GM18502 (cell line): ENCODE data around the gene GAL3ST2.

ENCODE experiments used
- ATAC-seq: cut with Tn5 transposase; IDR thresholded peaks from one replicate; pipeline ENCODE4 v1.9.1; 2021; ENCODE audit warnings: mild to moderate bottlenecking; ENCODE audit not compliant: unreplicated experiment, poor library complexity

GAL3ST2 gene

GRCh38 chr2:241764275-241765241 lies 12.1 kb upstream of the GAL3ST2 start:
- ATAC-seq = no peak

- no peak for ATAC-seq
These were observed 9.0 kb upstream of the GAL3ST2 start for GRCh38 chr2:241767464-241768250.

DNA sequence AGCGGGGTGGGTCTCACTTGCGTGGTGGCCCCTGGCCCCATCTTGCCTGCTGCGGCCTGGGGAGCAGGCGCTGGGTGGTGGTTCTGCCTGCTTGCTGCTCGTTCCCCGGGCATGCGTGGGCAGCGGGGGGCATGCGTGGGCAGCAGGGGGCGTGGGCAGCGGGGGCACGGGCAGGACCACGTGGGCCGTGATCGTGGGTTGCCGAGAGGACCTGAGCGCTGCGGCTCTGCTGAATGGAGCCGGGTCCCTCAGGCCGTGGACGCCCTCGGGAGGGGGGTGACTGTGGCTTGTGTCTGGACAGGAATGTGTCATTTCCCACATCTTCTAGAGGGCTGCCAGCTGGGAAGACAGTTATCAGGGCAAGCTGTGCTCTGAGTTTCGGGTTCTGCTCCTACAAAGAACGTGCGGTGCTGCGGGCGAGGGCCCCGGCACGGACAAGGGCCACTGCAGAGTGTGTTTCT lies 8.3 kb upstream of the GAL3ST2 start:
- no peak for ATAC-seq

DNA sequence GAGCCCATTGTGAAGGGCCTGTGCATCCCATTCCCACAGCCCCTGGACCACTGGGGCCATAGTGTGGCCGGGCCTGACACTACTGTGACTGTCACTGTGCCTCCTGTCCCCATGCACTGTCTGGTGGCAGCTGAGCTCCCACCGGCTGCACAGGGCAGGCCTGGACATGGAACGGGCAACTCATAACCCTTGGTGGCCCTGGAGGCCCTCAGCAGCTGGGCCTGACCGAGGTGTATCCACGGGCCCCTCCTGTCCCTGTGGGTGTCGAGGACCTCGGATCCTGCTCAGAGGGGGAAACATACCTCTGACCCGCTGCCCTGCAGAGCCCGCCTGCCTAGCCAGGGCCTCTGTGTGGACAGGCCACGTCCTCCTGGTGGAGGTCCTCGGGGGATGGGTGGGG lies 7.8 kb upstream of the GAL3ST2 start:
- ATAC-seq = no peak

- no peak for ATAC-seq
These were observed 6.8 kb upstream of the GAL3ST2 start for GRCh38 chr2:241769819-241770184.

GRCh38 chr2:241770185-241770935 lies 6.3 kb upstream of the GAL3ST2 start:
- no peak for ATAC-seq

DNA sequence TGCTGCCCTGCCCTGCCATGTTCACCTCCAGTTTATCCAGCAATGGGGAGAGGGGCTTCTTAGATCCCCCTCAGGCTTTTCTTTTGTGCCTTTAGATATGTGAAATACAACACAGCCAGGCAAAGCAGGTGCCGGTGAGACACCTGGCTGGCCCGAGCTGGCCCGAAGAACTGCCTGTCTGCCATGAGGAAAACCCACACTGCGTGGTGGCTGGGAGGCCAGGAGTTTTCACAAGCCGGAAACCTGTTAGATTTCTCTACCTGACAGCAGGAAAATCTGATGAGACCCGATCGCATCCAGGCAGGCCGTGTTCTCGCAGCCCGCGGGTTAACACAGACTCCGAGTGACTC lies 5.7 kb upstream of the GAL3ST2 start:
- ATAC-seq = no peak

DNA sequence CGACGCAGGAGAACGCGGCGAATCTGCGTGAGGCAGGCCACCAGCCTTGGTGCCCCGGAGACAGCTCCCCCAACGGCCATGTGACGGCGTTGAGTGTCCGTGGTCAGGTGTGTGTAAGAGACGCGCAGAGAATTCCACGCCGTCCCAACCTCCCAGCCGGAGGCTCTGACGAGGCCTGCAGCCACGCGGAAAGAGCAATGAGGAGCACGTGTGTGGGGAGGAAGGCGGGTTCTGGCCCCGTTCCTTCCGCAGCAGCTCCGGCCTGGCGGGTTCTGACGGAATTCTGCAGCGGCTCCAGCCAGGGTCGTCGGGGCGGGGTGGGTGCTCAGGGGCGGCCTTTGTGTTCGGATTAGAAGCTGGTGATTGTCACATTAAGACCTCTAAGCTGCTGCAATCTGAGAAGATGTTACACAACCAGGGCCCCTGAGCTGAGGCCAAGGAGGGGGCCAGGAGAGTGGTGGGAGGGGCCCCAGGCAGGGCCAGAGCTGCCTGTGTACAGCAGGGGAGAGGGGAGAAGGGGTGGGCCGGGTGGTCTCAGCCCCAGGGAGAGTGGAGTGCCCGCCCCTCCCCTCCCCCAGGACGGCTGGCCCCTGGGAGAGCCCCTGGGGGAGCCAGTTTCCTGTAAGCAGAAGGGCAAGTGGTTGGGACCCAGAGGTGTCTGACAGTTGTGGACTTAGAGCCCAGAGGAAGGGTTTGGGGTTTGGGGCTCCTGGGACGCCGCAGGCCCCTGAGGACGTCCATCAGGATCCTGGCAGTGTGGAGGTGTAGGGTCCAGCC lies 5.1 kb upstream of the GAL3ST2 start:
- no peak for ATAC-seq

GRCh38 chr2:241772063-241772499 lies 4.5 kb upstream of the GAL3ST2 start:
- ATAC-seq = no peak

- no peak for ATAC-seq
These were observed 2.9 kb upstream of the GAL3ST2 start for GRCh38 chr2:241773511-241774418.

DNA sequence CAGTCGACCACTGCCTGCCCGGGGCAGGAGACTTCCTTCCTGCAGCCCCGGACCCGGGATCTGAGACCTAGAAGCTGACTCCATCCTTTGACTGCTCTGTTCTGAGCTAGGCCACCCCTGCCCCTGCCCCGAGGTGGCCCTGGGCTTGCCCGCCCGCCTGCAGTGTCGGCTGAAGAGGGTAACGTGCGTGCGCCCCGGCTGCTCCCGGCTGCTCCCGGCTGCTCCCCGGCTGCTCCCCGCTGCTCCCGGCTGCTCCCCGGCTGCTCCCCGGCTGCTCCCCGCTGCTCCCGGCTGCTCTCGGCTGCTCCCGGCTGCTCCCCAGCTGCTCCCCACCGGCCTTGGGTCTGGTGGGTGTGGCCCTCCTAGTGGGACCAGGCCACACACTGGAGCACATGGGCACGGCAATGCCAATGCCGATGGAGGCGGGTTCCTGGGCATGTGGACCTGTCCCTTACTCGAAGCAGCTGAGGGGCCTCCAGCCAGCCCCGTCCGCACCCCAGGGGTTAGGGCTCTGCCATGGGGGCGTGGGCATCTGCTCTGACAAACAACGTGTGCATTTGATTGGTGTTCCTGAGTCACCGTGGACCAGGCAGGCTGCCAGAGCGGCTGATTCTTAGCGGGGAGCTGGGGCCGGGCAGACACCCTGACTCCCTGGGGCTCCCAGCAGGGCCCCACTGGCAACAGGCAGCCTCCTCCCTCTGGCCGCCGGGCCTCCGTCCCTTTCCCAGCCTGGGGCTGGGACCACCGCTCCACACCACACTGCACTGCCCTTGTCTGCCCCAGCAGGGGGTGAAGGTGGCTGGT lies 2.0 kb upstream of the GAL3ST2 start:
- no peak for ATAC-seq

GRCh38 chr2:241775223-241776177 lies 1.1 kb upstream of the GAL3ST2 start:
- ATAC-seq = no peak

GRCh38 chr2:241777170-241777685 lies 606 bp downstream of the GAL3ST2 start:
- ATAC-seq = no peak

- ATAC-seq = no peak
These were observed 1.3 kb downstream of the GAL3ST2 start for GRCh38 chr2:241777686-241778627.

DNA sequence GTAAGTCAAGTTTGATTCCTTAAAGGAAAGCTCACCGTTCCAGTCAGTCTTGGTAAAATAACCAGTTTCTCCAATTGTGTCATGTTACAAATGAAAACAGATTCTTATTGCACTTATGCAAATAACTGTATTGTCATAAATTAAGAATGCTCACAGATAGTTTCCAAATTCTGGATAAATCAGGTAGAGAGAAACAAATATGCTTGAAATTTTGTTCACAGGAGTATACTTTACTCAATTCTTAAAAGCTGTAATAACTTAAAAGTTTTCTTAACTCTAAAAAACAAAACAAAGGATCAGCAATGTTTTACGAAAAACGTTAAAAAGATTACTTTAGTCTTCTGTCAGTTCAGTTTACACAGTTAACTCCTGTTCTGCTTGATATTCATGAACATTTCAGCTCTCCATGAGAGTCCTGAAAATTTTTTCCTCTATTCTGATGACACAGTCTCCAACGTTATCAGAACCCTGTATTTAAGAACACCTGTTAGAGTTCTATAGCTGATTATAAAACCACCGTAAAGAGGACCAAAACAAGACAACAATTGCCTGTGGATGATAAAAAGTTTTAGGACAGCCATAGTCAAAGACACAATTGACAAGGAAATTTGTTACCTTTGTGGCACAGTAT lies 4.4 kb downstream of the GAL3ST2 start:
- ATAC-seq = no peak
